OCI-LY7 (cell line): ENCODE data around the gene STX8.

Experiments
- EZH2phosphoT487 ChIP-seq: fragments of 200-600 bp; sonication (generic); IDR thresholded peaks from 2 replicates; pipeline ENCODE4 v1.6.1; 2018; ENCODE audit warnings: low read depth, borderline replicate concordance, mild to moderate bottlenecking, mixed run types, antibody characterized with exemption, low read length, moderate library complexity, mixed read lengths
- TF ChIP-seq, protein P1 (sequence below): fragments of 200-600 bp; sonication (generic); conservative IDR thresholded peaks from 2 replicates; pipeline ENCODE4 v1.5.1; 2014; ENCODE audit warnings: mild to moderate bottlenecking, antibody characterized with exemption, low read length, moderate library complexity, mixed read lengths

GRCh38 chr17:9230861-9231260, 344.8 kb downstream of the STX8 start:
- TF ChIP-seq, protein P1, sequence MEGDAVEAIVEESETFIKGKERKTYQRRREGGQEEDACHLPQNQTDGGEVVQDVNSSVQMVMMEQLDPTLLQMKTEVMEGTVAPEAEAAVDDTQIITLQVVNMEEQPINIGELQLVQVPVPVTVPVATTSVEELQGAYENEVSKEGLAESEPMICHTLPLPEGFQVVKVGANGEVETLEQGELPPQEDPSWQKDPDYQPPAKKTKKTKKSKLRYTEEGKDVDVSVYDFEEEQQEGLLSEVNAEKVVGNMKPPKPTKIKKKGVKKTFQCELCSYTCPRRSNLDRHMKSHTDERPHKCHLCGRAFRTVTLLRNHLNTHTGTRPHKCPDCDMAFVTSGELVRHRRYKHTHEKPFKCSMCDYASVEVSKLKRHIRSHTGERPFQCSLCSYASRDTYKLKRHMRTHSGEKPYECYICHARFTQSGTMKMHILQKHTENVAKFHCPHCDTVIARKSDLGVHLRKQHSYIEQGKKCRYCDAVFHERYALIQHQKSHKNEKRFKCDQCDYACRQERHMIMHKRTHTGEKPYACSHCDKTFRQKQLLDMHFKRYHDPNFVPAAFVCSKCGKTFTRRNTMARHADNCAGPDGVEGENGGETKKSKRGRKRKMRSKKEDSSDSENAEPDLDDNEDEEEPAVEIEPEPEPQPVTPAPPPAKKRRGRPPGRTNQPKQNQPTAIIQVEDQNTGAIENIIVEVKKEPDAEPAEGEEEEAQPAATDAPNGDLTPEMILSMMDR: no peak
- TF ChIP-seq EZH2phosphoT487: no peak
